WTC11 (cell line): Measurements from ENCODE around the gene TMEM82.

Experiments used
- CTCF ChIP-seq: fragments of 200-600 bp; IDR thresholded peaks from 2 replicates; pipeline ENCODE4 v1.8.0; 2022; ENCODE audit warnings: antibody characterized with exemption
- E2F4 ChIP-seq: sonication (generic); formaldehyde crosslinking; IDR thresholded peaks from 2 replicates; pipeline ENCODE4 v1.8.1; 2022; ENCODE audit warnings: low read depth, mild to moderate bottlenecking, moderate library complexity, missing genetic modification reagents, borderline replicate concordance
- FOXK1 ChIP-seq: sonication (generic); formaldehyde crosslinking; IDR thresholded peaks from 2 replicates; pipeline ENCODE4 v1.8.0; 2022; ENCODE audit warnings: mild to moderate bottlenecking, moderate library complexity, missing genetic modification reagents
- FOXP4 ChIP-seq: sonication (generic); formaldehyde crosslinking; IDR thresholded peaks from 2 replicates; pipeline ENCODE4 v1.8.0; 2022; ENCODE audit warnings: mild to moderate bottlenecking, missing genetic modification reagents
- HMGA2 ChIP-seq: fragments of 250-450 bp; sonication (Bioruptor Pico); IDR thresholded peaks from 2 replicates; pipeline ENCODE4 v1.4.0; 2021; ENCODE audit warnings: mild to moderate bottlenecking, moderate library complexity
- NFE2L1 ChIP-seq: sonication (generic); formaldehyde crosslinking; IDR thresholded peaks from 2 replicates; pipeline ENCODE4 v1.8.1; 2023; ENCODE audit warnings: missing genetic modification reagents
- NR1H2 ChIP-seq: sonication (generic); formaldehyde crosslinking; IDR thresholded peaks from 2 replicates; pipeline ENCODE4 v1.9.0; 2021; ENCODE audit warnings: mild to moderate bottlenecking, moderate library complexity, missing genetic modification reagents
- SP1 ChIP-seq: sonication (generic); formaldehyde crosslinking; conservative IDR thresholded peaks from 2 replicates; pipeline ENCODE4 v1.8.1; 2022; ENCODE audit warnings: missing genetic modification reagents
- USF2 ChIP-seq: sonication (generic); formaldehyde crosslinking; IDR thresholded peaks from 2 replicates; pipeline ENCODE4 v1.8.1; 2023; ENCODE audit warnings: mild to moderate bottlenecking, missing genetic modification reagents, moderate library complexity
- ZNF512 ChIP-seq: sonication (generic); formaldehyde crosslinking; IDR thresholded peaks from 2 replicates; pipeline ENCODE4 v1.8.1; 2022; ENCODE audit warnings: missing genetic modification reagents, borderline replicate concordance
- ZNF532 ChIP-seq: fragments of 250-450 bp; sonication (Bioruptor Pico); IDR thresholded peaks from 2 replicates; pipeline ENCODE4 v1.9.0; 2021; ENCODE audit warnings: mild to moderate bottlenecking, borderline replicate concordance

- TF ChIP-seq CTCF (no peak), ZNF512 (CRISPR knock-in tag) (no peak), FOXP4 (CRISPR knock-in tag) (no peak), FOXK1 (CRISPR knock-in tag) (no peak), HMGA2 (CRISPR knock-in tag) (no peak), SP1 (CRISPR knock-in tag) (no peak), USF2 (CRISPR knock-in tag) (no peak), E2F4 (CRISPR knock-in tag) (no peak), NFE2L1 (no peak), ZNF532 (CRISPR knock-in tag) (no peak), NR1H2 (CRISPR knock-in tag) (no peak)
Observed at GRCh38 chr1:15747378-15747777, 5.1 kb downstream of the TMEM82 start.
